H1 (cell line): ENCODE measurements around the gene PSMC3IP. TPM values are rescaled to one million over a fixed set of nuclear protein-coding genes. Genes with fewer than 3 reads are reported as not detected.
A peak's percentile ranks its signal among the peaks of the same experiment; 100 is the strongest.

Experiments
- CTCF ChIA-PET: fragments of 300-600 bp; sonication (Branson Sonifier 250); formaldehyde crosslinking; loops from one replicate; lab custom pipeline; 2021; ENCODE audit not compliant: partially characterized antibody; lab: Charles Lee
- POLR2A ChIA-PET: fragments of 300-600 bp; sonication (Branson Sonifier 250); formaldehyde crosslinking; loops from one replicate; lab custom pipeline; 2021; ENCODE audit warnings: inconsistent platforms; ENCODE audit not compliant: partially characterized antibody; lab: Charles Lee
- DNase-seq, 2 experiments: peaks; one replicate each; pipeline versions ENCODE4 v3.0.0 to v3.0.0-alpha.2; 2010 to 2022; ENCODE audit warnings: low spot score in 2 of 2, low read depth in 1 of 2, mixed read lengths in 1 of 2
- FAIRE-seq: peaks from 2 replicates; lab custom pipeline; 2011; peaks lifted over from hg19 to GRCh38; lab: Jason Lieb, UNC
- H2AFZ ChIP-seq: 2 replicates; pipeline ENCODE4 v1.8.1; 2012; ENCODE audit warnings: low read length, inconsistent platforms
- H2AK5ac ChIP-seq: 2 replicates; pipeline ENCODE4 v1.6.1; 2013; ENCODE audit warnings: low read depth, low read length
- H2BK120ac ChIP-seq: replicated peaks from 2 replicates; pipeline ENCODE3; 2013; ENCODE audit warnings: low read depth, low read length, inconsistent platforms
- H2BK12ac ChIP-seq: 2 replicates; pipeline ENCODE4 v1.6.1; 2013; ENCODE audit warnings: low read depth, low read length
- H2BK15ac ChIP-seq: 2 replicates; pipeline ENCODE4 v1.6.1; 2013; ENCODE audit warnings: low read length
- H2BK20ac ChIP-seq: 2 replicates; pipeline ENCODE4 v1.6.1; 2013; ENCODE audit warnings: low read length
- H2BK5ac ChIP-seq: 2 replicates; pipeline ENCODE4 v1.6.1; 2013; ENCODE audit warnings: low read depth, low read length
- H3K14ac ChIP-seq: 2 replicates; pipeline ENCODE4 v1.6.1; 2013; ENCODE audit warnings: inconsistent platforms; ENCODE audit not compliant: insufficient read length
- H3K18ac ChIP-seq: 2 replicates; pipeline ENCODE4 v1.6.1; 2013; ENCODE audit warnings: low read length; ENCODE audit errors: extremely low read depth
- H3K23ac ChIP-seq: 2 replicates; pipeline ENCODE4 v1.6.1; 2013; ENCODE audit warnings: inconsistent platforms; ENCODE audit not compliant: insufficient read length
- H3K23me2 ChIP-seq: 2 replicates; pipeline ENCODE4 v1.6.1; 2013; ENCODE audit warnings: low read depth, low read length
- H3K27ac ChIP-seq: 2 replicates; pipeline ENCODE4 v1.6.1; 2011; ENCODE audit warnings: low read depth, low read length, inconsistent platforms
- H3K27me3 ChIP-seq, 4 experiments: replicated peaks in 1 of 4; 1 replicate in 1 of 4; 2 replicates in 3 of 4; pipeline versions ENCODE4 v1.6.1 to v1.8.1; 2011 to 2013; ENCODE audit warnings: low read length in 3 of 4, mild to moderate bottlenecking in 3 of 4, inconsistent platforms in 2 of 4, mixed read lengths in 2 of 4, moderate library complexity in 1 of 4; ENCODE audit not compliant: control insufficient read depth in 3 of 4, insufficient read depth in 3 of 4; ENCODE audit errors: extremely low read depth in 1 of 4
- H3K36me3 ChIP-seq, 4 experiments: 2 replicates each; pipeline versions ENCODE4 v1.6.1 to v1.8.1; 2011 to 2013; ENCODE audit warnings: mild to moderate bottlenecking in 4 of 4, low read length in 3 of 4, moderate library complexity in 2 of 4, control low read depth in 1 of 4, inconsistent platforms in 1 of 4; ENCODE audit not compliant: insufficient read depth in 4 of 4, control insufficient read depth in 2 of 4
- H3K4ac ChIP-seq: replicated peaks from 2 replicates; pipeline ENCODE3; 2013; ENCODE audit warnings: low read length, low read depth, mixed read lengths, inconsistent platforms; ENCODE audit not compliant: insufficient read length
- H3K4me1 ChIP-seq, 4 experiments: replicated peaks in 1 of 4; 1 replicate in 1 of 4; 2 replicates in 3 of 4; pipeline versions ENCODE4 v1.6.1 to v1.8.1; 2011 to 2013; ENCODE audit warnings: low read length in 3 of 4, inconsistent platforms in 2 of 4, mixed read lengths in 1 of 4; ENCODE audit not compliant: insufficient read depth in 4 of 4, control insufficient read depth in 3 of 4
- H3K4me2 ChIP-seq, 2 experiments: 2 replicates each; pipeline versions ENCODE4 v1.6.1 to v1.8.1; 2011 to 2013; ENCODE audit warnings: low read depth in 2 of 2, low read length in 2 of 2, control low read depth in 1 of 2, inconsistent platforms in 1 of 2, mild to moderate bottlenecking in 1 of 2; ENCODE audit not compliant: insufficient read depth in 1 of 2
- H3K4me3 ChIP-seq, 4 experiments: fragments of 200-600, 300-600 bp in 1 of 4; sonication (generic), shearing (Covaris generic), sonication (Bioruptor Twin) in 1 of 4; 2 replicates each; pipeline versions ENCODE4 v1.5.1 to v1.8.1; 2011 to 2016; ENCODE audit warnings: low read length in 4 of 4, low read depth in 3 of 4, control low read depth in 2 of 4, inconsistent platforms in 2 of 4, mild to moderate bottlenecking in 2 of 4, mixed read lengths in 1 of 4, moderate library complexity in 1 of 4; ENCODE audit not compliant: insufficient read depth in 2 of 4; ENCODE audit errors: extremely low read depth in 1 of 4
- H3K56ac ChIP-seq: replicated peaks from 2 replicates; pipeline ENCODE3; 2013; ENCODE audit warnings: low read depth, mild to moderate bottlenecking, mixed read lengths, low read length, inconsistent platforms; ENCODE audit not compliant: insufficient read length
- H3K79me1 ChIP-seq: 2 replicates; pipeline ENCODE4 v1.6.1; 2013; ENCODE audit warnings: low read depth, low read length, control low read depth
- H3K79me2 ChIP-seq, 2 experiments: 2 replicates each; pipeline versions ENCODE4 v1.6.1 to v1.8.1; 2012 to 2013; ENCODE audit warnings: low read length in 2 of 2, mild to moderate bottlenecking in 2 of 2, inconsistent platforms in 1 of 2; ENCODE audit not compliant: insufficient read depth in 2 of 2, control insufficient read depth in 1 of 2
- H3K9ac ChIP-seq, 4 experiments: replicated peaks in 1 of 4; 1 replicate in 1 of 4; 2 replicates in 3 of 4; pipeline versions ENCODE4 v1.6.1 to v1.8.1; 2011 to 2013; ENCODE audit warnings: low read depth in 3 of 4, low read length in 3 of 4, control low read depth in 2 of 4, mild to moderate bottlenecking in 2 of 4, moderate library complexity in 2 of 4, inconsistent platforms in 1 of 4; ENCODE audit errors: extremely low read depth in 1 of 4
- H3K9me3 ChIP-seq, 2 experiments: 2 replicates each; pipeline versions ENCODE4 v1.6.1 to v1.8.1; 2012 to 2013; ENCODE audit warnings: mild to moderate bottlenecking in 2 of 2, moderate library complexity in 2 of 2, control low read depth in 1 of 2, inconsistent platforms in 1 of 2, low read depth in 1 of 2, low read length in 1 of 2, mixed read lengths in 1 of 2; ENCODE audit not compliant: insufficient read depth in 2 of 2
- H4K20me1 ChIP-seq, 2 experiments: replicated peaks in 1 of 2; 2 replicates each; pipeline versions ENCODE3 to v1.8.1; 2011 to 2013; ENCODE audit warnings: inconsistent platforms in 2 of 2, low read length in 2 of 2, mild to moderate bottlenecking in 1 of 2; ENCODE audit not compliant: insufficient read depth in 2 of 2, control insufficient read depth in 1 of 2
- H4K5ac ChIP-seq: 2 replicates; pipeline ENCODE4 v1.6.1; 2013; ENCODE audit warnings: low read length, low read depth, mixed read lengths, inconsistent platforms; ENCODE audit not compliant: insufficient read length
- H4K8ac ChIP-seq: 2 replicates; pipeline ENCODE4 v1.8.0; 2013; ENCODE audit warnings: mild to moderate bottlenecking, moderate library complexity, low read length, inconsistent platforms; ENCODE audit not compliant: insufficient read depth; ENCODE audit errors: extremely low read depth
- H4K91ac ChIP-seq: replicated peaks from 2 replicates; pipeline ENCODE3; 2013; ENCODE audit warnings: low read length, mixed read lengths, inconsistent platforms; ENCODE audit not compliant: insufficient read length
- RFX5 ChIP-seq: IDR thresholded peaks from 2 replicates; pipeline ENCODE4 v1.6.1; 2011; ENCODE audit warnings: low read depth, low read length, improper control_type of control experiment, borderline replicate concordance
- SAP30 ChIP-seq: fragments of 300-600 bp; sonication (generic); IDR thresholded peaks from 2 replicates; pipeline ENCODE4 v1.7.1; 2012; ENCODE audit warnings: low read length, moderate library complexity, mild to moderate bottlenecking, inconsistent platforms; ENCODE audit not compliant: insufficient read depth, insufficient replicate concordance
- SUZ12 ChIP-seq: fragments of 200-600 bp; sonication (generic); IDR thresholded peaks from 2 replicates; pipeline ENCODE4 v1.6.1; 2012; ENCODE audit warnings: mild to moderate bottlenecking, inconsistent platforms, low read length, moderate library complexity, mixed read lengths
- WGBS, 2 experiments: shearing (Covaris generic) in 1 of 2; methylation state at CpG; one replicate each; pipeline versions ENCODE4 v1.1.6 to v1.1.7; 2013 to 2015; ENCODE audit warnings: low lambda C conversion rate in 2 of 2, mixed read lengths in 2 of 2, inconsistent platforms in 1 of 2, low coverage in 1 of 2, missing lambda C conversion rate in 1 of 2; ENCODE audit not compliant: insufficient replicate concordance in 2 of 2, insufficient coverage in 1 of 2, insufficient read length in 1 of 2; ENCODE audit errors: extremely low coverage in 1 of 2, missing lambda C conversion rate in 1 of 2; 5-methylcytosine and 5-hydroxymethylcytosine counted together
- polyA plus RNA-seq, 7 experiments: library from polyadenylated mRNA; depleted of rRNA in 3 of 7; stranded (reverse) in 5 of 7; unstranded in 2 of 7; fragments of >200 nt in 5 of 7; fragments of 200-250 nt in 2 of 7; gene quantifications; 1 replicate in 5 of 7; 2 replicates in 1 of 7; 4 replicates in 1 of 7; pipeline versions ENCODE4 v1.2.1 to v1.2.3, GENCODE V29; 2011 to 2013; ENCODE audit warnings: missing spikeins in 2 of 7, mixed read lengths in 2 of 7
- total RNA-seq: library from RNA; stranded (reverse); fragmentation: NEBNext Ultra II Directional; extraction: Animal tissue kit (Norgen Biotek cat#: 25700); gene quantifications from 2 replicates; pipeline ENCODE4 v1.2.1, GENCODE V29; 2021
- TF ChIP-seq, protein P1 (sequence below): IDR thresholded peaks from 2 replicates; pipeline ENCODE4 v1.6.1; 2012; ENCODE audit warnings: inconsistent platforms

PSMC3IP gene
- total and polyA plus RNA-seq, 2 of the 8 experiments (the other 6 are each of a cell fraction or from before 2014, with no cell fraction given) = 11.5 to 21.9 TPM

DNA sequence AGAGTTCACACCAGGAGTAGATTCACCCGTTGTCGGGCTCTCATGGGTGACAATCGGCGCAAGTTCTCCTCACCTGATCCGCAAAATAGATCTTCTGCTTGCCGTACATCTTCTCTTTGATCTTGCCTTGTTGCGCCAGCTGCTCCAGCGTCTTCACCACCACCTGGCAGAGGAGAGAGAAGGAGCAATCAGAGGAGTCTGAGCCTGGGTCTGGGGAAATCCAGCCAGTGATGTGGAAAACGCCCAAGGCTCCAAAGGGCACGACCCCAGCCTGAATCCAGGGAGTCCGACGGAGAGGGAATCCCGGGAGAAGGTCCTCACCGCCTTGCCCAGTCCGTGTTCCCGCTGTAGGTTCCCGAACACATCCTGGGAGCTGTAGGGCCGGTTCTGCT is 393 bp downstream of the PSMC3IP start:
- H2AFZ ChIP-seq = peak overlapping the region; percentile 37; the same call in 1 of the 2 replicates
- no peaks in the 10 kb centered on the region for H3K27me3 ChIP-seq
- H4K20me1 ChIP-seq = peaks cover 0 to 1% of the 10 kb centered on the region in 2 experiments
- H4K91ac ChIP-seq = peak overlapping the region; percentile 62
- no peak for DNase-seq
- H3K9ac ChIP-seq = peak overlapping the region; percentile 78 to 94 (median 88)
- no peaks in the 10 kb centered on the region for H3K79me1 ChIP-seq
- peak overlapping the region; percentile 24 for H4K5ac ChIP-seq
- no peak for FAIRE-seq
- peaks cover 9% of the 10 kb centered on the region for H3K23me2 ChIP-seq
- no peak overlapping the region for H2BK15ac ChIP-seq
- peak overlapping the region; percentile 77 to 87 for H3K4me2 ChIP-seq
- WGBS, 2 experiments = 12% methylated on average over 18 of the region's 18 CpGs; no CpG with 5 or more reads in 1 of the 2 experiments
- no peak overlapping the region for H3K14ac ChIP-seq
- no peak overlapping the region for H3K4ac ChIP-seq
- TF ChIP-seq RFX5 (no peak), SAP30 (peak; percentile 63), SUZ12 (no peak)
- TF ChIP-seq, protein P1, sequence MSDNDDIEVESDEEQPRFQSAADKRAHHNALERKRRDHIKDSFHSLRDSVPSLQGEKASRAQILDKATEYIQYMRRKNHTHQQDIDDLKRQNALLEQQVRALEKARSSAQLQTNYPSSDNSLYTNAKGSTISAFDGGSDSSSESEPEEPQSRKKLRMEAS = no peak
- H4K8ac ChIP-seq = peak overlapping the region; percentile 96
- POLR2A ChIA-PET = interaction anchor here (1.0 to 7.0 kb wide), 15 partner anchors 11 to 221 kb away, joined by 3 to 74 read pairs (median 6); partner anchors contain the start of genes CNTD1, COA3, COASY and MLX
- H3K4me1 ChIP-seq = no peaks in the 10 kb centered on the region
- H2BK12ac ChIP-seq = no peak overlapping the region
- no peak overlapping the region for H2BK5ac ChIP-seq
- CTCF ChIA-PET = interaction anchor here (1.0 to 3.9 kb wide), 13 partner anchors 11 to 200 kb away, joined by 3 to 32 read pairs (median 11); partner anchors contain the start of genes MLX, RETREG3 and TUBG1
- no peak overlapping the region for H3K23ac ChIP-seq
- peak overlapping the region; percentile 2; the same call in 1 of the 2 replicates for H3K18ac ChIP-seq
- H2BK20ac ChIP-seq = no peak overlapping the region
- H2BK120ac ChIP-seq = no peak overlapping the region
- no peak overlapping the region for H3K56ac ChIP-seq
- peak overlapping the region; percentile 79 for H3K27ac ChIP-seq
- no peaks in the 10 kb centered on the region for H3K9me3 ChIP-seq
- no peak overlapping the region for H2AK5ac ChIP-seq
- H3K79me2 ChIP-seq = peaks cover 0 to 19% of the 10 kb centered on the region in 2 experiments; a peak in 2 of 4 replicates
- H3K4me3 ChIP-seq = peak overlapping the region; percentile 80 to 99 (median 90)
- peaks cover 25 to 42% (median 32%) of the 10 kb centered on the region in 4 experiments for H3K36me3 ChIP-seq
